Measurements from ENCODE around the gene GPRIN3.

DNA sequence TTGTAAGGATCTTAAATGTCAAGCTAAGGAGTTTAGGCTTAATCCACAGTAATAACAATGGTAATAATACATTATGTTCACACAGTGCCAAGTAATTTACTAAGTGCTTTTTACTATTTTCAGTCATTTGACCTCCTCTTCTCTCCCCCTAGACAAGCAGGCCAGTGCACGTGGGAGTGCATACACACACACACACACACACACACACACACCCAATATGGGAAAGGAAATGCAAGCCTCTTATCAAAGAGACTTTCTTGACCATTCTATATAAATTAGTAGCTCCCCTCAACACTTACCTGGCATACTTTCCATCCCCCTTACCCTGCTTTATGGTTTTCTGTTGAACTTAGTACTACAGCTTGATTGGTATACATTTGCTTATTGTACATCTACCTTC lies 3.8 kb upstream of the GPRIN3 start:
- TF ChIP-seq, protein P1, sequence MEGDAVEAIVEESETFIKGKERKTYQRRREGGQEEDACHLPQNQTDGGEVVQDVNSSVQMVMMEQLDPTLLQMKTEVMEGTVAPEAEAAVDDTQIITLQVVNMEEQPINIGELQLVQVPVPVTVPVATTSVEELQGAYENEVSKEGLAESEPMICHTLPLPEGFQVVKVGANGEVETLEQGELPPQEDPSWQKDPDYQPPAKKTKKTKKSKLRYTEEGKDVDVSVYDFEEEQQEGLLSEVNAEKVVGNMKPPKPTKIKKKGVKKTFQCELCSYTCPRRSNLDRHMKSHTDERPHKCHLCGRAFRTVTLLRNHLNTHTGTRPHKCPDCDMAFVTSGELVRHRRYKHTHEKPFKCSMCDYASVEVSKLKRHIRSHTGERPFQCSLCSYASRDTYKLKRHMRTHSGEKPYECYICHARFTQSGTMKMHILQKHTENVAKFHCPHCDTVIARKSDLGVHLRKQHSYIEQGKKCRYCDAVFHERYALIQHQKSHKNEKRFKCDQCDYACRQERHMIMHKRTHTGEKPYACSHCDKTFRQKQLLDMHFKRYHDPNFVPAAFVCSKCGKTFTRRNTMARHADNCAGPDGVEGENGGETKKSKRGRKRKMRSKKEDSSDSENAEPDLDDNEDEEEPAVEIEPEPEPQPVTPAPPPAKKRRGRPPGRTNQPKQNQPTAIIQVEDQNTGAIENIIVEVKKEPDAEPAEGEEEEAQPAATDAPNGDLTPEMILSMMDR (IDR thresholded peaks at IDR 0.05) = no peak
- TF ChIP-seq POLR2A (IDR thresholded peaks at IDR 0.05) = no peak
- no peak for TF ChIP-seq POLR2AphosphoS5 (IDR thresholded peaks at IDR 0.05)
- TF ChIP-seq EP300 (IDR thresholded peaks at IDR 0.05) = no peak

Data from upper lobe of left lung (tissue), 4 donors.